Endodermal cell (in vitro differentiated cells): Measurements from ENCODE around the gene KCNE4. TPM values are rescaled to one million over a fixed set of nuclear protein-coding genes. Genes with fewer than 3 reads are reported as not detected.

Experiments
- DNase-seq: peaks from one replicate; pipeline ENCODE4 v3.0.0-alpha.2; 2017
- H3K27ac ChIP-seq: 2 replicates; pipeline ENCODE4 v1.5.1; 2013; ENCODE audit warnings: mild to moderate bottlenecking, low read depth, low read length, moderate library complexity
- H3K27me3 ChIP-seq: 2 replicates; pipeline ENCODE4 v1.6.1; 2013; ENCODE audit warnings: mild to moderate bottlenecking, low read length, moderate library complexity; ENCODE audit not compliant: insufficient read depth, control insufficient read depth, poor library complexity, severe bottlenecking
- H3K36me3 ChIP-seq: 2 replicates; pipeline ENCODE4 v1.7.0; 2013; ENCODE audit warnings: mild to moderate bottlenecking, low read length, moderate library complexity; ENCODE audit not compliant: control insufficient read depth, insufficient read depth
- H3K4me1 ChIP-seq: one replicate; pipeline ENCODE4 v1.7.0; 2013; ENCODE audit warnings: low read length; ENCODE audit not compliant: control insufficient read depth, insufficient read depth
- H3K4me3 ChIP-seq: 2 replicates; pipeline ENCODE4 v1.5.1; 2013; ENCODE audit warnings: mild to moderate bottlenecking, low read length, moderate library complexity
- H3K9ac ChIP-seq: 2 replicates; pipeline ENCODE4 v1.6.1; 2013; ENCODE audit warnings: mild to moderate bottlenecking, low read length, moderate library complexity; ENCODE audit not compliant: poor library complexity, severe bottlenecking; ENCODE audit errors: extremely low read depth
- H3K9me3 ChIP-seq: 2 replicates; pipeline ENCODE4 v1.6.1; 2013; ENCODE audit warnings: mild to moderate bottlenecking, low read length, moderate library complexity; ENCODE audit not compliant: control insufficient read depth
- H3K27ac Mint-ChIP-seq: 2 replicates; pipeline ENCODE4 v1.8.0; 2020; ENCODE audit warnings: mixed read lengths
- H3K27me3 Mint-ChIP-seq: 2 replicates; pipeline ENCODE4 v1.8.0; 2021; ENCODE audit warnings: mild to moderate bottlenecking, mixed read lengths; ENCODE audit not compliant: insufficient read depth
- H3K36me3 Mint-ChIP-seq: 2 replicates; pipeline ENCODE4 v1.8.0; 2020; ENCODE audit warnings: low read depth, mixed read lengths
- H3K4me1 Mint-ChIP-seq: 2 replicates; pipeline ENCODE4 v1.8.0; 2020; ENCODE audit warnings: mixed read lengths
- H3K4me3 Mint-ChIP-seq: 2 replicates; pipeline ENCODE4 v1.8.0; 2020; ENCODE audit warnings: mild to moderate bottlenecking, moderate library complexity, mixed read lengths
- H3K9me3 Mint-ChIP-seq: 2 replicates; pipeline ENCODE4 v1.8.0; 2020; ENCODE audit warnings: mild to moderate bottlenecking, mixed read lengths
- CTCF ChIP-seq: fragments of 200-600 bp; sonication (generic); conservative IDR thresholded peaks from 2 replicates; pipeline ENCODE4 v1.5.0; 2021; ENCODE audit warnings: antibody characterized with exemption, mild to moderate bottlenecking
- WGBS, 2 experiments: methylation state at CpG; one replicate each; pipeline versions ENCODE4 v1.1.5 to v1.1.7; 2013; ENCODE audit warnings: missing lambda C conversion rate in 2 of 2, mixed read lengths in 1 of 2; ENCODE audit not compliant: insufficient coverage in 1 of 2, insufficient read length in 1 of 2; 5-methylcytosine and 5-hydroxymethylcytosine counted together
- total RNA-seq, 2 donors: library from RNA; stranded (reverse); fragmentation: NEBNext Ultra II Directional in 1 of 2; extraction: Animal tissue kit (Norgen Biotek cat#: 25700) in 1 of 2; gene quantifications; 2 replicates in 1 of 2; 3 replicates in 1 of 2; pipeline ENCODE4 v1.2.1, GENCODE V29; 2021

Gene KCNE4
- total RNA-seq, 2 donors from 2014 or later: 0.22 TPM; not detected in 1

- Histone ChIP-seq H3K9me3 (no peaks in the 10 kb centered on the region), H3K36me3 (no peaks in the 10 kb centered on the region), H3K27ac (no peak overlapping the region), H3K4me3 (no peak overlapping the region), H3K27me3 (no peaks in the 10 kb centered on the region), H3K4me1 (no peaks in the 10 kb centered on the region), H3K9ac (no peak overlapping the region)
- no peaks in the 10 kb centered on the region for H3K36me3 Mint-ChIP-seq
- H3K4me1 Mint-ChIP-seq: peaks cover 2% of the 10 kb centered on the region
- DNase-seq: no peak
- H3K27me3 Mint-ChIP-seq: no peaks in the 10 kb centered on the region
- no peak overlapping the region for H3K4me3 Mint-ChIP-seq
- 93 to 94% methylated on average over 3 of the region's 3 CpGs for WGBS, 2 experiments
- no peak for TF ChIP-seq CTCF
- no peak overlapping the region for H3K27ac Mint-ChIP-seq
- H3K9me3 Mint-ChIP-seq: no peaks in the 10 kb centered on the region
Measured at GRCh38 chr2:223102450-223102849, 50.5 kb downstream of the KCNE4 start.

- Mint-ChIP-seq H3K27me3 (no peaks in the 10 kb centered on the region), H3K27ac (no peak overlapping the region), H3K4me1 (peaks cover 2% of the 10 kb centered on the region), H3K9me3 (no peaks in the 10 kb centered on the region), H3K36me3 (no peaks in the 10 kb centered on the region), H3K4me3 (no peak overlapping the region)
- Histone ChIP-seq H3K36me3 (no peaks in the 10 kb centered on the region), H3K27ac (no peak overlapping the region), H3K4me1 (no peaks in the 10 kb centered on the region), H3K9ac (no peak overlapping the region), H3K9me3 (no peaks in the 10 kb centered on the region), H3K4me3 (no peak overlapping the region), H3K27me3 (no peaks in the 10 kb centered on the region)
- no peak for DNase-seq
- 83 to 94% methylated on average over 2 to 8 of the region's 8 CpGs for WGBS, 2 experiments
- TF ChIP-seq CTCF: no peak
Measured at GRCh38 chr2:223104336-223105132, 52.5 kb downstream of the KCNE4 start.

Other genes starting within 250 kb of the KCNE4 start
- 10 to 100 TPM; 65.2 to 65.7 TPM for gene ACSL3, start 191.2 kb upstream of the KCNE4 start, total RNA-seq